CD4-positive, alpha-beta T cell (primary cell): ENCODE results near the gene TIMP3. TPM values are rescaled to one million over a fixed set of nuclear protein-coding genes. Genes with fewer than 3 reads are reported as not detected.

Experiments
- ATAC-seq: fragments of 200-7000 bp; cut with Tn5 transposase; one replicate; pipeline ENCODE4 v1.10.0; 2022; ENCODE audit warnings: mild to moderate bottlenecking; ENCODE audit not compliant: poor library complexity
- CTCF ChIA-PET: fragments of 350-600 bp; sonication (Branson Sonifier 250); formaldehyde crosslinking; loops from one replicate; lab custom pipeline; 2021; ENCODE audit warnings: antibody characterized with exemption, inconsistent platforms; lab: Charles Lee
- POLR2A ChIA-PET: fragments of 350-600 bp; sonication (Branson Sonifier 250); formaldehyde crosslinking; loops from one replicate; lab custom pipeline; 2021; ENCODE audit warnings: antibody characterized with exemption, inconsistent platforms; lab: Charles Lee
- DNase-seq, 14 experiments: peaks; one replicate each; pipeline ENCODE4 v3.0.0-alpha.2; 2013 to 2020; ENCODE audit warnings: mixed read lengths in 2 of 14
- H3K27ac ChIP-seq, 2 donors: one replicate each; pipeline versions ENCODE4 v1.5.1 to v1.7.0; 2013; ENCODE audit warnings: low read length in 2 of 2, low read depth in 1 of 2, mild to moderate bottlenecking in 1 of 2
- H3K27me3 ChIP-seq, 2 experiments: 1 replicate in 1 of 2; 2 replicates in 1 of 2; pipeline versions ENCODE4 v1.6.1 to v1.7.0; 2013; ENCODE audit warnings: low read length in 2 of 2, control low read depth in 1 of 2, mild to moderate bottlenecking in 1 of 2, moderate library complexity in 1 of 2; ENCODE audit not compliant: insufficient read depth in 2 of 2, control insufficient read depth in 1 of 2
- H3K36me3 ChIP-seq: one replicate; pipeline ENCODE4 v1.6.1; 2013; ENCODE audit warnings: low read length, control low read depth; ENCODE audit not compliant: insufficient read depth
- H3K4me1 ChIP-seq: one replicate; pipeline ENCODE4 v1.6.1; 2013; ENCODE audit warnings: low read length, control low read depth; ENCODE audit not compliant: insufficient read depth
- H3K4me3 ChIP-seq: one replicate; pipeline ENCODE4 v1.5.1; 2013; ENCODE audit warnings: mild to moderate bottlenecking, low read length, moderate library complexity
- H3K9me3 ChIP-seq, 2 experiments: 1 replicate in 1 of 2; 2 replicates in 1 of 2; pipeline versions ENCODE4 v1.6.1 to v1.7.0; 2013; ENCODE audit warnings: low read length in 2 of 2, mild to moderate bottlenecking in 2 of 2, control low read depth in 1 of 2, moderate library complexity in 1 of 2; ENCODE audit not compliant: control insufficient read depth in 1 of 2, insufficient read depth in 1 of 2
- H3K27ac Mint-ChIP-seq: one replicate; pipeline ENCODE4 v1.8.0; 2020; ENCODE audit warnings: mixed read lengths
- H3K27me3 Mint-ChIP-seq: one replicate; pipeline ENCODE4 v1.8.0; 2021; ENCODE audit warnings: mixed read lengths
- H3K36me3 Mint-ChIP-seq: one replicate; pipeline ENCODE4 v1.8.0; 2021; ENCODE audit warnings: low read depth, mixed read lengths
- H3K4me1 Mint-ChIP-seq: one replicate; pipeline ENCODE4 v1.8.0; 2021; ENCODE audit warnings: low read depth, mixed read lengths
- H3K4me3 Mint-ChIP-seq: one replicate; pipeline ENCODE4 v1.8.0; 2020; ENCODE audit warnings: mild to moderate bottlenecking, mixed read lengths
- H3K9me3 Mint-ChIP-seq: one replicate; pipeline ENCODE4 v1.8.0; 2020; ENCODE audit warnings: mixed read lengths
- intact Hi-C, 2 experiments: fragments of 100-400 bp; cut with DNase I in 1 of 2; cut with micrococcal nuclease in 1 of 2; formaldehyde crosslinking; loops; one replicate each; pipeline versions ENCODE4 v1.15.1 to v1.9.0; 2023 to 2025; cut with DNase I, micrococcal nuclease
- total RNA-seq, 174 experiments: library from RNA in 2 of 174; stranded (reverse) in 2 of 174; gene quantifications; one replicate each; pipeline ENCODE4 v1.2.3 and lab custom pipeline; 2021 to 2026
- TF ChIP-seq, protein P1 (sequence below): fragments of 200-600 bp; IDR thresholded peaks from one replicate; pipeline ENCODE4 v1.8.0; 2022; ENCODE audit warnings: antibody characterized with exemption, mild to moderate bottlenecking

TIMP3 gene
- total RNA-seq, 2 experiments from 2014 or later: 0.06 TPM; not detected in 1

DNA sequence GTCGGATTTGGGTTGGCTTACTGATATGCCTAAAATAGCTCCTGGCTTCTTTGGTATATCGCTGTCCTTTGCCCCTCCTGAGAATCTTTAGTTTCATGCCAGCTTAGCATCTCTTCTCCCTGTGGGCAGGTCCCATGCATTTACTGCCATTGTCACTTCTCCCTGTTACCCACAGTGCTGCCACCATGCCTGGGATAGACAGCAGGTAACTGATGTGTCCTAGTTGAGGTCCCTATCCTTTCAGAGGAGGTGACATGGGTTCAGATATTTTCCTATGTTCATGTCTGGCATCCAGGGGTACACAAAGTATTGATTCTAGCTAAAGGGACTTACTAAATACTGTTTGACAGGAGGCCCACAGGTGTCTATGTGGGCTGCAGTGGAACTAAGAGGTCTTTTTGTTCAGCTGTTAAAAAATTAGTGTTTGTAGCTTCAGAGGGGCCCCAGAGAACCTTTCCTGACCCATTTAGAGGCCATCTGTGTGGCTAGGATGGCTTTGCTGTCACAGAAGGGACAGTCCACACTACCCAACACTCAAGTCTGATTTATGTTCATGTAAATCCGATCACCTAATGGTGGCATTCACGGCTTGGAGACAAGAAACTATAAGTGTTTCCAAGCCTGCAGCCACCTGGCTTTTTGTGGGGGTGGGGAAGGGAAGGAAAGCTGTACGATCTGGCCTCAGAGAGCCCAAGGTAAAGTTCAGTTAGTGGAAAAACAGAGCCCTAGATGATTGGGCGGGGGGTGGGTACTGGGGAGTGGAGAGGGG lies 8.5 kb downstream of the TIMP3 start:
- DNase-seq: no peak

DNA sequence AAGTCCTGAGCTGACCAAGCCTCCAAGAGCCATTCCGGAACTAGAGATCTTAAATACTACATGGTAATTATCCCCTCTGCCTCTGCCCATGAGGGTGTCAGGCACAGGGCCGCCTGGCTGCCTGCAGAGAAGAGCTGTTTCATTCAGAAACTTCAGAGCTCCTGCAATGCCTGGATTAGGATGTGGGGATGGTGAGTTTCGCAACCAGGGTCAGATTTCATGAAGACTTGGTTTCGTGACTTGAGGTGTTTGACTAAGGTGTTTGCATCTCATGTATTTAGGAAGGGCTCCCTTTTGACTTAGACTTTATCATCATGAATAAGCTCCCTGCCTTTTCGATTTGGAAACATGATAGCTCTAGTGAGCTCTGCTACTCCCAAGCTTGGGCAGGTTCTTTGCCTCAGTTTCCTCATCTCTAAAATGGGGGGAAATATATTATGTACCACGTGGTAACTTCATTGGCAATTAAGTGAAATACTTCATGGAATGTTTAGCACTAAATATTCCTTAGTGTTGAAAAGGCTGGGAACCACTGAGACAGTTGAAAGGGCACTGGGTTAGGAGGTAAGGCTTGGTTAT lies 9.1 kb downstream of the TIMP3 start:
- no peaks in the 10 kb centered on the region for H3K9me3 ChIP-seq
- intact Hi-C loops: no loop called here
- no peaks in the 10 kb centered on the region for H3K4me1 Mint-ChIP-seq
- POLR2A ChIA-PET: no interaction called here
- H3K9me3 Mint-ChIP-seq: no peaks in the 10 kb centered on the region
- peaks cover 32% of the 10 kb centered on the region for H3K27me3 Mint-ChIP-seq
- CTCF ChIA-PET: no interaction called here
- peaks cover 2 to 5% of the 10 kb centered on the region in 2 experiments for H3K27me3 ChIP-seq
- H3K36me3 Mint-ChIP-seq: no peaks in the 10 kb centered on the region
- TF ChIP-seq, protein P1, sequence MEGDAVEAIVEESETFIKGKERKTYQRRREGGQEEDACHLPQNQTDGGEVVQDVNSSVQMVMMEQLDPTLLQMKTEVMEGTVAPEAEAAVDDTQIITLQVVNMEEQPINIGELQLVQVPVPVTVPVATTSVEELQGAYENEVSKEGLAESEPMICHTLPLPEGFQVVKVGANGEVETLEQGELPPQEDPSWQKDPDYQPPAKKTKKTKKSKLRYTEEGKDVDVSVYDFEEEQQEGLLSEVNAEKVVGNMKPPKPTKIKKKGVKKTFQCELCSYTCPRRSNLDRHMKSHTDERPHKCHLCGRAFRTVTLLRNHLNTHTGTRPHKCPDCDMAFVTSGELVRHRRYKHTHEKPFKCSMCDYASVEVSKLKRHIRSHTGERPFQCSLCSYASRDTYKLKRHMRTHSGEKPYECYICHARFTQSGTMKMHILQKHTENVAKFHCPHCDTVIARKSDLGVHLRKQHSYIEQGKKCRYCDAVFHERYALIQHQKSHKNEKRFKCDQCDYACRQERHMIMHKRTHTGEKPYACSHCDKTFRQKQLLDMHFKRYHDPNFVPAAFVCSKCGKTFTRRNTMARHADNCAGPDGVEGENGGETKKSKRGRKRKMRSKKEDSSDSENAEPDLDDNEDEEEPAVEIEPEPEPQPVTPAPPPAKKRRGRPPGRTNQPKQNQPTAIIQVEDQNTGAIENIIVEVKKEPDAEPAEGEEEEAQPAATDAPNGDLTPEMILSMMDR: no peak
- no peak overlapping the region for H3K27ac ChIP-seq
- no peaks in the 10 kb centered on the region for H3K4me1 ChIP-seq
- H3K36me3 ChIP-seq: no peaks in the 10 kb centered on the region
- no peak overlapping the region for H3K4me3 ChIP-seq
- H3K4me3 Mint-ChIP-seq: no peak overlapping the region
- no peak overlapping the region for H3K27ac Mint-ChIP-seq
- ATAC-seq (no peak), DNase-seq (no peak)

More for the DNA sequence above, 8.5 kb downstream of the TIMP3 start:
- H3K4me3 ChIP-seq: no peak overlapping the region
- no peaks in the 10 kb centered on the region for H3K4me1 ChIP-seq
- H3K9me3 ChIP-seq: no peaks in the 10 kb centered on the region
- peaks cover 2 to 5% of the 10 kb centered on the region in 2 experiments for H3K27me3 ChIP-seq
- H3K27ac ChIP-seq: no peak overlapping the region
- Mint-ChIP-seq H3K27ac (no peak overlapping the region), H3K4me1 (no peaks in the 10 kb centered on the region), H3K4me3 (no peak overlapping the region), H3K27me3 (peaks cover 39% of the 10 kb centered on the region), H3K9me3 (no peaks in the 10 kb centered on the region), H3K36me3 (no peaks in the 10 kb centered on the region)
- ChIA-PET POLR2A (no interaction called here), CTCF (no interaction called here)
- TF ChIP-seq, protein P1: no peak
- ATAC-seq: no peak
- intact Hi-C loops: no loop called here
- no peaks in the 10 kb centered on the region for H3K36me3 ChIP-seq

DNA sequence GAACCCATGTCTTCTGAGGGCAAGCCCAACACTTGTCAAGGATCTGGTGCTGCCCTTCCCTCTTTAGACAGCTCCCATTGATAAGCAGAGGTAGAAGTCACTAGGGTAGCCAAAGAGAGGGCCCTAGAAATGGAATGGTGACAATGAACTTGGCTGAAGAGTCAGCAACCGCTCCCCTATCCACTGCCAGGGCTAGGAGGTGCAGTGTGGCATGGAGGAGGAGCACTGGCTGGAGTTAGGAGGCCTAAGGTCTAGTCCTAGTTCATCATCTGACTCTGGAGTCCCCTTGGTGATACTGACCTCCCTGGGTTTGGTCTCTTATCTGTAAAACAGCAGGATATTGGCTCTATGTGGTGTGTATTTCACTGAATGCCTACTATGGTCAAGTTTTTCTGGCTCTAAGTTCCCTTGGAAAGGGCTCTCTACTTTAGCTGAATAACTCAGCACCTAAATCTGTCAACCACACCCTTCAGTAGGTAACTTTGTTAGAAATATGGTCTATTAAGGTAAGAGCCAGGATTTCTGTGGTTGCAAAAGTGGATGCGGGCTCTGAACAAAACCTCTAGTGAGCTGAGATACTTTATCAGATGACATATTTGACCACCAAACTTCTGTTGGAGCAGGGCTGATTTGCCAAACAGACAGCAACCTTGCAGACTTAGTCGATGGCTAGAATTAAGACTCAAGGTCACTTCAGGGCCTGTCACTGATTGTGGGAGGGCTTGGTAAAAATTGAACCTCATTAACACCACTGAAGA lies 10.5 kb downstream of the TIMP3 start:
- Mint-ChIP-seq H3K9me3 (no peaks in the 10 kb centered on the region), H3K27me3 (peaks cover 23% of the 10 kb centered on the region), H3K36me3 (no peaks in the 10 kb centered on the region), H3K27ac (no peak overlapping the region), H3K4me1 (no peaks in the 10 kb centered on the region), H3K4me3 (no peak overlapping the region)
- H3K27ac ChIP-seq: no peak overlapping the region
- ATAC-seq (no peak), DNase-seq (no peak)
- H3K27me3 ChIP-seq: peaks cover 2 to 5% of the 10 kb centered on the region in 2 experiments
- H3K9me3 ChIP-seq: no peaks in the 10 kb centered on the region
- intact Hi-C loops: no loop called here
- ChIA-PET CTCF (no interaction called here), POLR2A (no interaction called here)
- no peaks in the 10 kb centered on the region for H3K4me1 ChIP-seq
- no peaks in the 10 kb centered on the region for H3K36me3 ChIP-seq
- no peak overlapping the region for H3K4me3 ChIP-seq
- TF ChIP-seq, protein P1: no peak
